ENCODE measurements around the gene MRRF.

DNA sequence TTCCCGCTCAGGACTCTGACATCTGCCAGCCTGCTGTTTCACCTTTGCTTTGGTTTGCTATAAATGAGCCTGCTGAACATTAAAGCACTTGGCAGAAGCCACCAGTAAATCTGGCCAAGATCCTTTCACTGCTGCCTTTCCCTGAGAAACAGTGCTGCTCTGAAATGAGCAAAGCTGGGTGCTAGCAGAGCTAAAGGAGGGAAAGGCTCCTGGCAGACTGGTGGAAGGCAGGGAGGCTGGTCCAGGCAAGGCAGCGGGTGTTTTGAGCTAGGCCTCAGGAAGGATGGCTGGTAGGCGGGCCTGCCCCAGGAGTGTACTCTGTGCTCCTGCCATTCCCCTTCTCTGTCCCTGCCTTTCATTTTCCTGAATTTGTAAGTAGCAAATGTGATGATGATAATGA is 53.6 kb downstream of the MRRF start:
- TF ChIP-seq POLR2A (IDR thresholded peaks at IDR 0.05) (no peak), EP300 (IDR thresholded peaks at IDR 0.05) (no peak)
- TF ChIP-seq, protein P1, sequence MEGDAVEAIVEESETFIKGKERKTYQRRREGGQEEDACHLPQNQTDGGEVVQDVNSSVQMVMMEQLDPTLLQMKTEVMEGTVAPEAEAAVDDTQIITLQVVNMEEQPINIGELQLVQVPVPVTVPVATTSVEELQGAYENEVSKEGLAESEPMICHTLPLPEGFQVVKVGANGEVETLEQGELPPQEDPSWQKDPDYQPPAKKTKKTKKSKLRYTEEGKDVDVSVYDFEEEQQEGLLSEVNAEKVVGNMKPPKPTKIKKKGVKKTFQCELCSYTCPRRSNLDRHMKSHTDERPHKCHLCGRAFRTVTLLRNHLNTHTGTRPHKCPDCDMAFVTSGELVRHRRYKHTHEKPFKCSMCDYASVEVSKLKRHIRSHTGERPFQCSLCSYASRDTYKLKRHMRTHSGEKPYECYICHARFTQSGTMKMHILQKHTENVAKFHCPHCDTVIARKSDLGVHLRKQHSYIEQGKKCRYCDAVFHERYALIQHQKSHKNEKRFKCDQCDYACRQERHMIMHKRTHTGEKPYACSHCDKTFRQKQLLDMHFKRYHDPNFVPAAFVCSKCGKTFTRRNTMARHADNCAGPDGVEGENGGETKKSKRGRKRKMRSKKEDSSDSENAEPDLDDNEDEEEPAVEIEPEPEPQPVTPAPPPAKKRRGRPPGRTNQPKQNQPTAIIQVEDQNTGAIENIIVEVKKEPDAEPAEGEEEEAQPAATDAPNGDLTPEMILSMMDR (IDR thresholded peaks at IDR 0.05), result no peak
